HL-60 (cell line): ENCODE results near the gene DLEC1.

ENCODE experiments used
- POLR2AphosphoS5 ChIP-seq: IDR thresholded peaks from 2 replicates; pipeline ENCODE4 v1.6.1; 2012; ENCODE audit warnings: low read depth
- SPI1 ChIP-seq: IDR thresholded peaks from 2 replicates; pipeline ENCODE4 v1.6.1; 2012; ENCODE audit warnings: low read depth, mild to moderate bottlenecking, borderline replicate concordance
- TF ChIP-seq, protein P1 (sequence below): IDR thresholded peaks from one replicate; pipeline ENCODE4 v1.5.1; 2011; ENCODE audit warnings: low read length, control low read depth, inconsistent platforms; ENCODE audit not compliant: insufficient read depth
- TF ChIP-seq, protein P2 (sequence below): IDR thresholded peaks from 2 replicates; pipeline ENCODE4 v1.6.1; 2012; ENCODE audit warnings: low read depth; ENCODE audit not compliant: insufficient replicate concordance

DNA sequence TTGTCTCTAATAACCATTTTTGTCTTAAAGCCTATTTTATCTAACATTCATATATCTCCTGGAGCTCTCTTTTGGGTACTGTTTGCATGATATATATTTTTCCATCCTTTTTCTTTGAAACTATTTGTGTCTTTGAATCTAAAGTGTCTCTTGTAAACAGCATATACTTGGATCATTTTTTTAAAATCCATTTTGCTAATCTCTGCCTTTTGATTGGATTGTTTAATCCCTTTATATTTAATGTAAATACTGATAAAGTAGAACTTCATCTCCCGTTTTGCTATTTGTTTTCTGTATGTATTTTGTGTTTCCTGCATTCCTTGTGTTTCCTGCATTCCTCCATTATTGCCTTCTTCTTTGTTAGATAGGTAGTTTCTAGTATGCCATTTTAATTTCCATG, 66.5 kb downstream of the DLEC1 start:
- TF ChIP-seq POLR2AphosphoS5, result no peak
- TF ChIP-seq, protein P1, sequence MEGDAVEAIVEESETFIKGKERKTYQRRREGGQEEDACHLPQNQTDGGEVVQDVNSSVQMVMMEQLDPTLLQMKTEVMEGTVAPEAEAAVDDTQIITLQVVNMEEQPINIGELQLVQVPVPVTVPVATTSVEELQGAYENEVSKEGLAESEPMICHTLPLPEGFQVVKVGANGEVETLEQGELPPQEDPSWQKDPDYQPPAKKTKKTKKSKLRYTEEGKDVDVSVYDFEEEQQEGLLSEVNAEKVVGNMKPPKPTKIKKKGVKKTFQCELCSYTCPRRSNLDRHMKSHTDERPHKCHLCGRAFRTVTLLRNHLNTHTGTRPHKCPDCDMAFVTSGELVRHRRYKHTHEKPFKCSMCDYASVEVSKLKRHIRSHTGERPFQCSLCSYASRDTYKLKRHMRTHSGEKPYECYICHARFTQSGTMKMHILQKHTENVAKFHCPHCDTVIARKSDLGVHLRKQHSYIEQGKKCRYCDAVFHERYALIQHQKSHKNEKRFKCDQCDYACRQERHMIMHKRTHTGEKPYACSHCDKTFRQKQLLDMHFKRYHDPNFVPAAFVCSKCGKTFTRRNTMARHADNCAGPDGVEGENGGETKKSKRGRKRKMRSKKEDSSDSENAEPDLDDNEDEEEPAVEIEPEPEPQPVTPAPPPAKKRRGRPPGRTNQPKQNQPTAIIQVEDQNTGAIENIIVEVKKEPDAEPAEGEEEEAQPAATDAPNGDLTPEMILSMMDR, result no peak
- TF ChIP-seq, protein P2, sequence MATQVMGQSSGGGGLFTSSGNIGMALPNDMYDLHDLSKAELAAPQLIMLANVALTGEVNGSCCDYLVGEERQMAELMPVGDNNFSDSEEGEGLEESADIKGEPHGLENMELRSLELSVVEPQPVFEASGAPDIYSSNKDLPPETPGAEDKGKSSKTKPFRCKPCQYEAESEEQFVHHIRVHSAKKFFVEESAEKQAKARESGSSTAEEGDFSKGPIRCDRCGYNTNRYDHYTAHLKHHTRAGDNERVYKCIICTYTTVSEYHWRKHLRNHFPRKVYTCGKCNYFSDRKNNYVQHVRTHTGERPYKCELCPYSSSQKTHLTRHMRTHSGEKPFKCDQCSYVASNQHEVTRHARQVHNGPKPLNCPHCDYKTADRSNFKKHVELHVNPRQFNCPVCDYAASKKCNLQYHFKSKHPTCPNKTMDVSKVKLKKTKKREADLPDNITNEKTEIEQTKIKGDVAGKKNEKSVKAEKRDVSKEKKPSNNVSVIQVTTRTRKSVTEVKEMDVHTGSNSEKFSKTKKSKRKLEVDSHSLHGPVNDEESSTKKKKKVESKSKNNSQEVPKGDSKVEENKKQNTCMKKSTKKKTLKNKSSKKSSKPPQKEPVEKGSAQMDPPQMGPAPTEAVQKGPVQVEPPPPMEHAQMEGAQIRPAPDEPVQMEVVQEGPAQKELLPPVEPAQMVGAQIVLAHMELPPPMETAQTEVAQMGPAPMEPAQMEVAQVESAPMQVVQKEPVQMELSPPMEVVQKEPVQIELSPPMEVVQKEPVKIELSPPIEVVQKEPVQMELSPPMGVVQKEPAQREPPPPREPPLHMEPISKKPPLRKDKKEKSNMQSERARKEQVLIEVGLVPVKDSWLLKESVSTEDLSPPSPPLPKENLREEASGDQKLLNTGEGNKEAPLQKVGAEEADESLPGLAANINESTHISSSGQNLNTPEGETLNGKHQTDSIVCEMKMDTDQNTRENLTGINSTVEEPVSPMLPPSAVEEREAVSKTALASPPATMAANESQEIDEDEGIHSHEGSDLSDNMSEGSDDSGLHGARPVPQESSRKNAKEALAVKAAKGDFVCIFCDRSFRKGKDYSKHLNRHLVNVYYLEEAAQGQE, result no peak
- no peak for TF ChIP-seq SPI1
